K562 (cell line): ENCODE results near the gene HK1. TPM values are rescaled to one million over a fixed set of nuclear protein-coding genes. Genes with fewer than 3 reads are reported as not detected.

Experiments
- ATAC-seq: fragments of 200-7000 bp; cut with Tn5 transposase; 3 replicates; pipeline ENCODE4 v1.9.1; 2020; ENCODE audit warnings: moderate library complexity
- BruUV-seq: library from RNA; stranded (reverse); fragments of 400-500 nt; replicated peaks from 2 replicates; lab custom pipeline; 2021; lab: Mats Ljungman, UMichigan
- CTCF ChIA-PET: fragments of 300-600 bp; formaldehyde crosslinking; extraction: SDS; loops from one replicate; lab custom pipeline; 2021; ENCODE audit warnings: low intra/inter-chr PET ratio; lab: Yijun Ruan, JAX
- POLR2A ChIA-PET: fragments of 300-600, 350-650 bp; sonication (Branson Sonifier 250); formaldehyde crosslinking; extraction: SDS; loops from one replicate; lab custom pipeline; 2021; ENCODE audit warnings: antibody characterized with exemption, inconsistent platforms; lab: Yijun Ruan, JAX
- DNase-seq, 4 experiments: peaks; one replicate each; pipeline versions ENCODE4 v3.0.0 to v3.0.0-alpha.2; 2011 to 2018; ENCODE audit warnings: low spot score in 3 of 4, mixed read lengths in 3 of 4; ENCODE audit errors: extremely low read depth in 1 of 4
- FAIRE-seq: peaks from 2 replicates; lab custom pipeline; 2011; peaks lifted over from hg19 to GRCh38; lab: Jason Lieb, UNC
- H2AFZ ChIP-seq: 2 replicates; pipeline ENCODE4 v1.6.0; 2011; ENCODE audit warnings: low read depth, low read length, control low read depth, inconsistent platforms
- H3K27ac ChIP-seq: fragments of 200-600 bp; 3 replicates; pipeline ENCODE4 v1.8.0; 2011; ENCODE audit warnings: low read depth, mild to moderate bottlenecking, control low read depth, inconsistent platforms, low read length, moderate library complexity, mixed read lengths; ENCODE audit errors: extremely low read depth
- H3K27me3 ChIP-seq, 2 experiments: fragments of 300-600 bp in 1 of 2; 2 replicates in 1 of 2; 3 replicates in 1 of 2; pipeline versions ENCODE4 v1.6.0 to v1.8.0; 2011; ENCODE audit warnings: inconsistent platforms in 2 of 2, low read length in 2 of 2, mild to moderate bottlenecking in 1 of 2, mixed read lengths in 1 of 2, moderate library complexity in 1 of 2; ENCODE audit not compliant: control insufficient read depth in 2 of 2, insufficient read depth in 2 of 2
- H3K36me3 ChIP-seq: fragments of 300-600 bp; 3 replicates; pipeline ENCODE4 v1.8.0; 2011; ENCODE audit warnings: mild to moderate bottlenecking, low read length, inconsistent platforms; ENCODE audit not compliant: control insufficient read depth, insufficient read depth
- H3K4me1 ChIP-seq, 2 experiments: fragments of 200-600 bp in 1 of 2; replicated peaks in 1 of 2; 2 replicates in 1 of 2; 3 replicates in 1 of 2; pipeline versions ENCODE4 v1.5.1 to v1.8.0; 2011; ENCODE audit warnings: inconsistent platforms in 2 of 2, low read length in 2 of 2, mild to moderate bottlenecking in 1 of 2, mixed read lengths in 1 of 2, moderate library complexity in 1 of 2; ENCODE audit not compliant: control insufficient read depth in 2 of 2, insufficient read depth in 2 of 2
- H3K4me2 ChIP-seq: 2 replicates; pipeline ENCODE4 v1.6.1; 2011; ENCODE audit warnings: low read length, control low read depth, inconsistent platforms, mixed read lengths; ENCODE audit not compliant: insufficient read depth
- H3K4me3 ChIP-seq: fragments of 200-600 bp; sonication (generic), shearing (Covaris generic); 2 replicates; pipeline ENCODE4 v1.5.1; 2016; ENCODE audit warnings: control low read depth, inconsistent platforms
- H3K79me2 ChIP-seq: fragments of 200-600 bp; 3 replicates; pipeline ENCODE4 v1.8.0; 2011; ENCODE audit warnings: low read length, inconsistent platforms; ENCODE audit not compliant: control insufficient read depth, insufficient read depth
- H3K9ac ChIP-seq, 2 experiments: 2 replicates each; pipeline versions ENCODE4 v1.6.0 to v1.6.1; 2011; ENCODE audit warnings: low read depth in 2 of 2, low read length in 2 of 2, control low read depth in 1 of 2, inconsistent platforms in 1 of 2, mild to moderate bottlenecking in 1 of 2, mixed read lengths in 1 of 2; ENCODE audit not compliant: insufficient read depth in 1 of 2
- H3K9me1 ChIP-seq: one replicate; pipeline ENCODE4 v1.6.0; 2011; ENCODE audit warnings: inconsistent platforms, mild to moderate bottlenecking, low read length, moderate library complexity; ENCODE audit not compliant: control insufficient read depth, insufficient read depth
- H3K9me3 ChIP-seq: replicated peaks from 2 replicates; pipeline ENCODE4 v1.5.1; 2011; ENCODE audit warnings: low read depth, low read length, inconsistent platforms; ENCODE audit not compliant: control insufficient read depth, insufficient read depth
- H4K20me1 ChIP-seq: replicated peaks from 2 replicates; pipeline ENCODE4 v1.6.1; 2011; ENCODE audit warnings: low read length, inconsistent platforms, mixed read lengths; ENCODE audit not compliant: control insufficient read depth, insufficient read depth
- ARHGAP35 ChIP-seq: fragments of 450-650 bp; IDR thresholded peaks from 2 replicates; pipeline ENCODE4 v1.6.1; 2018; ENCODE audit not compliant: partially characterized antibody
- ASH1L ChIP-seq: fragments of 450-650 bp; IDR thresholded peaks from 2 replicates; pipeline ENCODE4 v1.6.1; 2018; ENCODE audit warnings: borderline replicate concordance, mild to moderate bottlenecking, low read depth; ENCODE audit not compliant: partially characterized antibody
- C11orf30 ChIP-seq: fragments of 450-650 bp; IDR thresholded peaks from 2 replicates; pipeline ENCODE4 v1.6.1; 2016; ENCODE audit warnings: low read depth, mild to moderate bottlenecking
- ELF1 ChIP-seq: fragments of 200-800 bp; sonication (Bioruptor generic); IDR thresholded peaks from 2 replicates; pipeline ENCODE4 v1.6.1; 2016; ENCODE audit warnings: missing genetic modification characterization, missing compliant biosample characterization
- FOXA3 ChIP-seq, 2 experiments: fragments of 450-650 bp in 1 of 2; sonication (generic) in 1 of 2; formaldehyde crosslinking; IDR thresholded peaks in 1 of 2; conservative IDR thresholded peaks in 1 of 2; 2 replicates each; pipeline versions ENCODE4 v1.4.0 to v1.8.0; 2020 to 2022; ENCODE audit warnings: mild to moderate bottlenecking in 2 of 2, missing genetic modification reagents in 1 of 2
- GABPB2 ChIP-seq: fragments of 250-450 bp; sonication (Bioruptor Pico); conservative IDR thresholded peaks from 2 replicates; pipeline ENCODE4 v1.5.1; 2021; ENCODE audit warnings: mild to moderate bottlenecking
- HDAC6 ChIP-seq: IDR thresholded peaks from 2 replicates; pipeline ENCODE4 v1.6.1; 2012; ENCODE audit warnings: low read depth, mild to moderate bottlenecking, control low read depth, inconsistent platforms, low read length, moderate library complexity
- MCM3 ChIP-seq: fragments of 450-650 bp; IDR thresholded peaks from 2 replicates; pipeline ENCODE4 v1.6.1; 2016
- NR1H2 ChIP-seq: sonication (generic); formaldehyde crosslinking; IDR thresholded peaks from 2 replicates; pipeline ENCODE4 v1.4.0; 2020; ENCODE audit warnings: mild to moderate bottlenecking, missing genetic modification reagents
- RBM22 ChIP-seq: fragments of 200-400 bp; formaldehyde crosslinking; IDR thresholded peaks from 2 replicates; pipeline ENCODE4 v1.6.1; 2018; ENCODE audit warnings: low read length, low read depth; ENCODE audit not compliant: poor library complexity, severe bottlenecking
- SMARCE1 ChIP-seq: fragments of 450-650 bp; IDR thresholded peaks from 2 replicates; pipeline ENCODE4 v1.7.1; 2016; ENCODE audit warnings: mild to moderate bottlenecking
- ZNF263 ChIP-seq: sonication (generic); formaldehyde crosslinking; IDR thresholded peaks from 2 replicates; pipeline ENCODE4 v1.8.0; 2022; ENCODE audit warnings: mild to moderate bottlenecking, missing genetic modification reagents, borderline replicate concordance
- ZNF764 ChIP-seq: fragments of 250-450 bp; sonication (Bioruptor Pico); IDR thresholded peaks from 2 replicates; pipeline ENCODE4 v1.4.0; 2020; ENCODE audit warnings: low read depth, mild to moderate bottlenecking, moderate library complexity
- WGBS: fragments of 100-300 bp; shearing (Covaris generic); methylation state at CpG from one replicate; pipeline ENCODE4 v1.1.6; 2016; ENCODE audit warnings: low coverage, mixed read lengths; ENCODE audit not compliant: insufficient coverage; ENCODE audit errors: missing lambda C conversion rate; 5-methylcytosine and 5-hydroxymethylcytosine counted together
- in situ Hi-C: fragments of 300-500 bp; cut with MboI; formaldehyde crosslinking; loops from 4 replicates; pipeline ENCODE4 v1.15.0; 2018; ENCODE audit warnings: inconsistent platforms, mixed read lengths
- intact Hi-C: fragments of 100-400 bp; cut with micrococcal nuclease; formaldehyde crosslinking; loops from 2 replicates; pipeline ENCODE4 v1.14.2; 2022
- polyA plus RNA-seq, 8 experiments: library from polyadenylated mRNA; depleted of rRNA in 4 of 8; stranded (reverse) in 5 of 8; unstranded in 3 of 8; fragments of >200 nt; fragmentation: Nextera tagmentation in 2 of 8; fragmentation: Illumina TruSeq in 1 of 8; extraction: Ambion mirVana in 2 of 8; extraction: Trizol in 1 of 8; gene quantifications; 2 replicates each; pipeline versions ENCODE4 v1.2.1 to v1.2.3, GENCODE V29; 2011 to 2014; ENCODE audit warnings: inconsistent platforms in 1 of 8, missing spikeins in 1 of 8
- total RNA-seq, 7 experiments: library from RNA; depleted of rRNA in 6 of 7; stranded (reverse); fragments of >200 nt in 6 of 7; fragmentation: Illumina TruSeq in 2 of 7; extraction: Trizol in 2 of 7; gene quantifications; 2 replicates each; pipeline versions ENCODE4 v1.2.1 to v1.2.3, GENCODE V29; 2011 to 2021; ENCODE audit warnings: low replicate concordance in 1 of 7
- TF ChIP-seq, protein P1 (sequence below): fragments of 450-650 bp; formaldehyde crosslinking; IDR thresholded peaks from 2 replicates; pipeline ENCODE4 v1.4.0; 2020; ENCODE audit warnings: mild to moderate bottlenecking, moderate library complexity
- TF ChIP-seq, protein P2 (sequence below): fragments of 450-650 bp; IDR thresholded peaks from 2 replicates; pipeline ENCODE4 v1.6.1; 2018; ENCODE audit warnings: mild to moderate bottlenecking, low read depth; ENCODE audit not compliant: partially characterized antibody
- TF ChIP-seq, protein P3 (sequence below): fragments of 150-350 bp; IDR thresholded peaks from 2 replicates; pipeline ENCODE4 v1.6.1; 2014; ENCODE audit warnings: low read depth, mild to moderate bottlenecking, low read length, borderline replicate concordance

Gene HK1
- total and polyA plus RNA-seq, 9 of the 15 experiments (the other 6 are each of a cell fraction or from before 2014, with no cell fraction given): 29.2 to 444 (median 193) TPM

DNA sequence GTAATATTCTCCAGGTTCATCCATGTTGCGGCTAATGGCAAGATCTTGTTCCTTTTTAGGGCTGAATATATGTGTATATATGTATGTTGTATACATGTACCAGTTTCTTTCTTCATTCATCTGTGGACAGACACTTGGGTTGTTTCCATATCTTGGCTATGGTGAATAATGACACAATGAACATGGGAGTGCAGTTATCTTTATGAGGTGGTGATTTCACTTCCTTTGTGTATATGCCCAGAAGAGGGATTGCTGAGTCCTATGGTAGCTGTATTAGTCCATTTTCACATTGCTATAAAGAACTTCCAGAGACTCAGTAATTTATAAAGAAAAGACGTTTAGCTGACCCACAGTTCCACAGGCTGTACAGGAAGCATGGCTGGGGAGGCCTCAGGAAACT is 155.9 kb downstream of the HK1 start (continued):
- no peak for TF ChIP-seq RBM22
- no peak for TF ChIP-seq HDAC6
- no peak for TF ChIP-seq ARHGAP35
- TF ChIP-seq C11orf30: no peak
- TF ChIP-seq FOXA3 (CRISPR knock-in tag; conservative IDR thresholded peaks at IDR 0.05 in 1 of 2, IDR thresholded peaks at IDR 0.05 in 1 of 2): no peak
- no peak for TF ChIP-seq GABPB2 (CRISPR knock-in tag)
- TF ChIP-seq, protein P1, sequence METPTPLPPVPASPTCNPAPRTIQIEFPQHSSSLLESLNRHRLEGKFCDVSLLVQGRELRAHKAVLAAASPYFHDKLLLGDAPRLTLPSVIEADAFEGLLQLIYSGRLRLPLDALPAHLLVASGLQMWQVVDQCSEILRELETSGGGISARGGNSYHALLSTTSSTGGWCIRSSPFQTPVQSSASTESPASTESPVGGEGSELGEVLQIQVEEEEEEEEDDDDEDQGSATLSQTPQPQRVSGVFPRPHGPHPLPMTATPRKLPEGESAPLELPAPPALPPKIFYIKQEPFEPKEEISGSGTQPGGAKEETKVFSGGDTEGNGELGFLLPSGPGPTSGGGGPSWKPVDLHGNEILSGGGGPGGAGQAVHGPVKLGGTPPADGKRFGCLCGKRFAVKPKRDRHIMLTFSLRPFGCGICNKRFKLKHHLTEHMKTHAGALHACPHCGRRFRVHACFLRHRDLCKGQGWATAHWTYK: no peak
- TF ChIP-seq ELF1: no peak
- no peak for TF ChIP-seq MCM3
- no peak for TF ChIP-seq SMARCE1

DNA sequence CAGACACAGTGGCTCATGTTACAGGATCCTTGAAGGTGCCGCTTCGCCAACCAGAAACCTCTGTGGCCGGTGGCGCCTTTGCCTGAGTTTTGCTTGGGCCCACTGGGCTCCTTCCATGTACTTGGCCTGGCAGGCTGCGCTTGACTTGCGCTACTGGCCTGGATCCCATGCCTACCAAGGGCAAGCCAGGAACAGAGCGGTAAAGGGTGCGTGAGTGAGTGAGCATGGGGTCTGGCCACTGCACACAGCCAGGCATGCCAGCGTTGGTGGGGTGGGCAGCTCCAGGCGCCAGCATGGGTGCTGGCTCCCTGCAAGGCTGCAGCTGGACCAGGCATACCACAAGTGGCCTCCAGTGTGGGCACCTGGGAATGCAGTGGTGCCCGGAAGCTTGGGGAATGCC is 156.6 kb downstream of the HK1 start:
- POLR2A ChIA-PET: interaction anchor here (0.6 to 1.2 kb wide), 2 partner anchors 11 to 25 kb away, joined by 3 to 4 read pairs; no protein-coding TSS in a partner anchor
- Histone ChIP-seq H3K27ac (no peak overlapping the region), H3K4me3 (no peak overlapping the region), H3K9me1 (no peaks in the 10 kb centered on the region), H3K4me1 (peaks cover 0 to 10% of the 10 kb centered on the region in 2 experiments; a peak in 2 of 5 replicates), H3K79me2 (no peaks in the 10 kb centered on the region), H3K9me3 (no peaks in the 10 kb centered on the region), H3K27me3 (peaks cover 24 to 49% of the 10 kb centered on the region in 2 experiments), H3K9ac (no peak overlapping the region), H3K4me2 (no peak overlapping the region), H3K36me3 (no peaks in the 10 kb centered on the region), H4K20me1 (no peaks in the 10 kb centered on the region; the same call in 1 of the 2 replicates), H2AFZ (no peak overlapping the region)
- ATAC-seq (no peak), DNase-seq (no peak), FAIRE-seq (no peak)
- 21% methylated on average over 11 of the region's 11 CpGs for WGBS
- intact Hi-C loops (no loop called here), in situ Hi-C loops (loop anchor here (5.0 kb wide), 2 partner anchors 67 to 202 kb away; no protein-coding TSS in a partner anchor)
- no TSS peak for BruUV-seq
- CTCF ChIA-PET: no interaction called here
- TF ChIP-seq ZNF764 (CRISPR knock-in tag): no peak
- TF ChIP-seq ZNF263: no peak
- TF ChIP-seq, protein P2, sequence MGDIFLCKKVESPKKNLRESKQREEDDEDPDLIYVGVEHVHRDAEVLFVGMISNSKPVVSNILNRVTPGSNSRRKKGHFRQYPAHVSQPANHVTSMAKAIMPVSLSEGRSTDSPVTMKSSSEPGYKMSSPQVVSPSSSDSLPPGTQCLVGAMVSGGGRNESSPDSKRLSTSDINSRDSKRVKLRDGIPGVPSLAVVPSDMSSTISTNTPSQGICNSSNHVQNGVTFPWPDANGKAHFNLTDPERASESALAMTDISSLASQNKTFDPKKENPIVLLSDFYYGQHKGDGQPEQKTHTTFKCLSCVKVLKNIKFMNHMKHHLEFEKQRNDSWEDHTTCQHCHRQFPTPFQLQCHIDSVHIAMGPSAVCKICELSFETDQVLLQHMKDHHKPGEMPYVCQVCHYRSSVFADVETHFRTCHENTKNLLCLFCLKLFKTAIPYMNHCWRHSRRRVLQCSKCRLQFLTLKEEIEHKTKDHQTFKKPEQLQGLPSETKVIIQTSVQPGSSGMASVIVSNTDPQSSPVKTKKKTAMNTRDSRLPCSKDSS: no peak
- TF ChIP-seq NR1H2: no peak
- TF ChIP-seq C11orf30: no peak
- TF ChIP-seq ASH1L: no peak
- TF ChIP-seq, protein P3, sequence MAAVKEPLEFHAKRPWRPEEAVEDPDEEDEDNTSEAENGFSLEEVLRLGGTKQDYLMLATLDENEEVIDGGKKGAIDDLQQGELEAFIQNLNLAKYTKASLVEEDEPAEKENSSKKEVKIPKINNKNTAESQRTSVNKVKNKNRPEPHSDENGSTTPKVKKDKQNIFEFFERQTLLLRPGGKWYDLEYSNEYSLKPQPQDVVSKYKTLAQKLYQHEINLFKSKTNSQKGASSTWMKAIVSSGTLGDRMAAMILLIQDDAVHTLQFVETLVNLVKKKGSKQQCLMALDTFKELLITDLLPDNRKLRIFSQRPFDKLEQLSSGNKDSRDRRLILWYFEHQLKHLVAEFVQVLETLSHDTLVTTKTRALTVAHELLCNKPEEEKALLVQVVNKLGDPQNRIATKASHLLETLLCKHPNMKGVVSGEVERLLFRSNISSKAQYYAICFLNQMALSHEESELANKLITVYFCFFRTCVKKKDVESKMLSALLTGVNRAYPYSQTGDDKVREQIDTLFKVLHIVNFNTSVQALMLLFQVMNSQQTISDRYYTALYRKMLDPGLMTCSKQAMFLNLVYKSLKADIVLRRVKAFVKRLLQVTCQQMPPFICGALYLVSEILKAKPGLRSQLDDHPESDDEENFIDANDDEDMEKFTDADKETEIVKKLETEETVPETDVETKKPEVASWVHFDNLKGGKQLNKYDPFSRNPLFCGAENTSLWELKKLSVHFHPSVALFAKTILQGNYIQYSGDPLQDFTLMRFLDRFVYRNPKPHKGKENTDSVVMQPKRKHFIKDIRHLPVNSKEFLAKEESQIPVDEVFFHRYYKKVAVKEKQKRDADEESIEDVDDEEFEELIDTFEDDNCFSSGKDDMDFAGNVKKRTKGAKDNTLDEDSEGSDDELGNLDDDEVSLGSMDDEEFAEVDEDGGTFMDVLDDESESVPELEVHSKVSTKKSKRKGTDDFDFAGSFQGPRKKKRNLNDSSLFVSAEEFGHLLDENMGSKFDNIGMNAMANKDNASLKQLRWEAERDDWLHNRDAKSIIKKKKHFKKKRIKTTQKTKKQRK: no peak
